Measurements from ENCODE around the gene SPIN3. TPM values are rescaled to one million over a fixed set of nuclear protein-coding genes. Genes with fewer than 3 reads are reported as not detected.
A peak's percentile ranks its signal among the peaks of the same experiment; 100 is the strongest.

The SPIN3 gene
- total RNA-seq, 4 donors from 2014 or later = 5.6 to 23.0 (median 14.3) TPM

DNA sequence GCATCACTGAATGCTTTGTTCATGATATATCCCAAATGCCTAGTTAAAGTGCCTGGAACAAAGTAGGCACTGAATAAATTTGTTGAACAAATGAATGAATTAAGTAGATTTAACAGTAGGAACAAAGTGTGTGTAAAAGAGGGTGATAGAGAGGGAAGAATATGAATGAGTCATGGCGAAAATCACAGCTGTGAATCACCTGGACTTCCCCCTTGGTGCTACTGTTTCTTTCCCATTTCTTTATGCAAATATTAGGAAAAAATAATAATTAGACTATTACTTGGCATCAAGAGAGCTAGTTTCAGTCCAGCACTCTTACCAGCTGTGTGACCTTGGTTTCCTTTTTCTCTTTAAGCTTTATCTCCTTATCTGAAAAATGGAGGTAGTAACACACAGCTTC, 9.2 kb downstream of the SPIN3 start:
- DNase-seq = no peak
- Histone ChIP-seq H3K4me1 (no peaks in the 10 kb centered on the region), H3K36me3 (no peaks in the 10 kb centered on the region), H3K4me3 (no peak overlapping the region), H3K27me3 (no peaks in the 10 kb centered on the region), H3K9me3 (no peaks in the 10 kb centered on the region), H3K27ac (no peak overlapping the region)
- no peak for TF ChIP-seq CTCF (IDR thresholded peaks at IDR 0.05)
- TF ChIP-seq POLR2A (IDR thresholded peaks at IDR 0.05) = no peak
- intact Hi-C loops (cut with DNase I; ENCODE audit: low total_unique reads) = no loop called here

- Histone ChIP-seq H3K27ac (no peak overlapping the region), H3K4me3 (no peak overlapping the region), H3K27me3 (no peaks in the 10 kb centered on the region), H3K36me3 (no peaks in the 10 kb centered on the region), H3K4me1 (no peaks in the 10 kb centered on the region), H3K9me3 (no peaks in the 10 kb centered on the region)
- DNase-seq = peak; percentile 14 to 22
- intact Hi-C loops (cut with DNase I; ENCODE audit: low total_unique reads) = no loop called here
- TF ChIP-seq CTCF (IDR thresholded peaks at IDR 0.05) (peak; percentile 44 to 62 (median 56)), POLR2A (IDR thresholded peaks at IDR 0.05) (no peak)
Observed at GRCh38 chrX:56978172-56978571, 17.2 kb downstream of the SPIN3 start.

DNA sequence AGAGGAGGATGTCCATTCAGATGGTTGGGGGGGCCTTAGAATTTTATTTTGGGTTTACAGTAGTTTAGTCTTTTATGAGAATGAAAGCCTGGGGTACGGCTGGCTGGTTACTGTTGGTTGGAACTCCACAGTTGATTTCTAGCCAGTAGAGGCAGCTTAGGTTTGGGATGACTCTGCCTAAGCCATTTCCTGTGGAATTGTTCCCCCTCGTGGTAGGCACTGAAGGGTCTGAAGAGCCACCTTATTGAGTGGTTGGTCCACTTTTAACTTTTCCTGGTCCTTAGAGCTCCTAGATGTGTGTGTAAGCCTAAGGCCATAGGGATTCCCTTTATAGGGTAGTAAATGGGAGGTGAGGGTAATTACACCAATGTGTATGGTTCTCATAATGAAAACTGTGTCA, 19.7 kb downstream of the SPIN3 start:
- no peaks in the 10 kb centered on the region for H3K36me3 ChIP-seq
- TF ChIP-seq POLR2A (IDR thresholded peaks at IDR 0.05) (no peak), CTCF (IDR thresholded peaks at IDR 0.05) (no peak)

GRCh38 chrX:56974408-56974807, 20.9 kb downstream of the SPIN3 start:
- H3K9me3 ChIP-seq = no peaks in the 10 kb centered on the region

More for the DNA sequence above, 19.7 kb downstream of the SPIN3 start:
- H3K4me1 ChIP-seq = no peaks in the 10 kb centered on the region
- H3K27ac ChIP-seq = no peak overlapping the region
- no peaks in the 10 kb centered on the region for H3K27me3 ChIP-seq
- H3K9me3 ChIP-seq = no peaks in the 10 kb centered on the region
- DNase-seq = no peak
- H3K4me3 ChIP-seq = no peak overlapping the region
- intact Hi-C loops (cut with DNase I; ENCODE audit: low total_unique reads) = no loop called here

GRCh38 chrX:56969559-56969958, 25.8 kb downstream of the SPIN3 start:
- H3K27ac ChIP-seq = no peak overlapping the region
- no peaks in the 10 kb centered on the region for H3K36me3 ChIP-seq
- no peak overlapping the region for H3K4me3 ChIP-seq
- peaks cover 0 to 4% of the 10 kb centered on the region in 2 donors for H3K27me3 ChIP-seq
- H3K4me1 ChIP-seq = no peaks in the 10 kb centered on the region
- TF ChIP-seq CTCF (IDR thresholded peaks at IDR 0.05) = no peak
- TF ChIP-seq POLR2A (IDR thresholded peaks at IDR 0.05) = no peak
- DNase-seq = no peak
- intact Hi-C loops (cut with DNase I; ENCODE audit: low total_unique reads) = no loop called here
- H3K9me3 ChIP-seq = no peaks in the 10 kb centered on the region

More at GRCh38 chrX:56974408-56974807, 20.9 kb downstream of the SPIN3 start:
- no peaks in the 10 kb centered on the region for H3K4me1 ChIP-seq
- intact Hi-C loops (cut with DNase I; ENCODE audit: low total_unique reads) = no loop called here
- no peaks in the 10 kb centered on the region for H3K27me3 ChIP-seq
- no peak for DNase-seq
- no peak for TF ChIP-seq CTCF (IDR thresholded peaks at IDR 0.05)
- no peak for TF ChIP-seq POLR2A (IDR thresholded peaks at IDR 0.05)
- no peak overlapping the region for H3K27ac ChIP-seq
- no peak overlapping the region for H3K4me3 ChIP-seq
- H3K36me3 ChIP-seq = no peaks in the 10 kb centered on the region

Data from uterus (tissue), 4 donors.